Muscle of arm (tissue), 12 donors: ENCODE results near the gene RALGPS1. TPM values are rescaled to one million over a fixed set of nuclear protein-coding genes. Genes with fewer than 3 reads are reported as not detected.
"Not testable (repeated sequence)": the region's sequence is repeated elsewhere in the genome, so short reads cannot be mapped to it uniquely, and the experiment has no call there.

Source experiments
- DNase-seq: peaks from one replicate; pipeline ENCODE4 v3.0.0-alpha.2; 2013
- polyA plus RNA-seq, 12 donors: library from polyadenylated mRNA; unstranded; fragments of 120-200 nt; gene quantifications; one replicate each; pipeline ENCODE4 v1.2.1, GENCODE V29; 2013; ENCODE audit not compliant: insufficient read length in 12 of 12

The RALGPS1 gene
- polyA plus RNA-seq, 12 donors: 5.5 to 15.1 (median 9.1) TPM; not detected in 1

DNA sequence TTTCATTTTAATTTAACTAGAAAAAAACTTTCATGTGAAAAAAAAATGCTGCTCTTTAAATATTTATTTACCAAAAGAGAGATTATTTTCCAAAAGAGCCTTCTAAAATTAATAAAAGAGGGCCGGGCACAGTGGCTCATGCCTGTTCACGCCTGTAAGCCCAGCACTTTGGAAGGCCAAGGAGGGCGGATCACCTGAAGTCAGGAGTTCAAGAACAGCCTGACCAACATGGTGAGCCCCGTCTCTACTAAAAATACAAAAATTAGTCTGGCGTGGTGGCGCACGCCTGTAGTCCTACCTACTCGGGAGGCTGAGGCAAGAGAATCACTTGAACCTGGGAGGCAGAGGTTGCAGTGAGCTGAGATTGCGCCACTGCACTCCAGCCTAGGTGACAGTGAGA, 256.8 kb downstream of the RALGPS1 start:
- not testable (repeated sequence) for DNase-seq

DNA sequence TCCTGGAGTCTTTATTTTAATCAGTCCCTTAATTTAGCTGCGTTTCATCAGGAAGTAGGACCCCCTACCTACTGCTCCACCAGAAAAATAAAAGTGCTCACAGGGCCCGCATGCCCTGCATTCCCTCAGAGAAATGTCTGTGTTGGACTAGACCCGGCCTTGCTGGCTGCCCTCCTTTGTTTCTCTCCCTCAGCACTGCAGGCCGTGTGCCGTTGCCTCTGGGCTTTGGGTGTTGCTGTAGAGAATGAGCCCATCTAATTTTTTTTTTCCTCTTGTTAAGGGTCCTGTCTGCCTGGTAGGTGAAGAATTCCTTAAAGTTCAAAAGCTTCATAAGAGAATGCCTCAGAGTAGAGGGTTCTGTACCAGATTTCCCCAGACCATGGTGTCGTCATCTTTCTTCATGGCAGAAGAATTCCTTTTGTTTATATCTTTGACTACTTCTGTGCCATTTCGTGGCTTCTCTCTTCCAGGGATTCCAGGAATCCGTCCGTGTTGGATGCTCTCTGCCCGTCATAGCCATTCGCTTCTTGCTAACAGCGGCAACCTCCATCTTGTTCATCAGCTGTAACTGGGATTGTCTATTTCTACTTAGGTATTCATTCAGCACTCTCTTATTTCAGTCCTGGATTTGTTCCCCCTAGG, 257.6 kb downstream of the RALGPS1 start:
- no peak for DNase-seq

DNA sequence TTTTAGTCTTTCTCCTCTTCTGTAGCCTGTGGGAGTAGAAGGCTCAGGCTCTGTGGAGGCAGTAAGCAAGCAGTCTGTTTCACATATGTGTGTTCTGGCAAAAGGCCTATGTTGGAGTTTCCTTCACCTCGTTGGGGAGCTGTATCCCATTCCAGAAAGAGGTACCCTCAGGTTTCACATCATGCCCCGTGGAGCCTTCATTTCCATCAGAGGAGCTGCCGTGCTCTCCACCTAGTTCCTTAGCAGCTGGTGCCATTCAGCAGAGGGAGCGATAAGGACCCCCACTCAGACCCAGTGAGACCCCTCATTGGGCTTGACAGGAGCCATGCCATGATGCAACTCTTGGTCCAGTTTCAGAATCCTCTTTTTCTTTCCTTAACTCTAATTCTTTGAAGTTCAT, 258.5 kb downstream of the RALGPS1 start:
- DNase-seq: no peak

DNA sequence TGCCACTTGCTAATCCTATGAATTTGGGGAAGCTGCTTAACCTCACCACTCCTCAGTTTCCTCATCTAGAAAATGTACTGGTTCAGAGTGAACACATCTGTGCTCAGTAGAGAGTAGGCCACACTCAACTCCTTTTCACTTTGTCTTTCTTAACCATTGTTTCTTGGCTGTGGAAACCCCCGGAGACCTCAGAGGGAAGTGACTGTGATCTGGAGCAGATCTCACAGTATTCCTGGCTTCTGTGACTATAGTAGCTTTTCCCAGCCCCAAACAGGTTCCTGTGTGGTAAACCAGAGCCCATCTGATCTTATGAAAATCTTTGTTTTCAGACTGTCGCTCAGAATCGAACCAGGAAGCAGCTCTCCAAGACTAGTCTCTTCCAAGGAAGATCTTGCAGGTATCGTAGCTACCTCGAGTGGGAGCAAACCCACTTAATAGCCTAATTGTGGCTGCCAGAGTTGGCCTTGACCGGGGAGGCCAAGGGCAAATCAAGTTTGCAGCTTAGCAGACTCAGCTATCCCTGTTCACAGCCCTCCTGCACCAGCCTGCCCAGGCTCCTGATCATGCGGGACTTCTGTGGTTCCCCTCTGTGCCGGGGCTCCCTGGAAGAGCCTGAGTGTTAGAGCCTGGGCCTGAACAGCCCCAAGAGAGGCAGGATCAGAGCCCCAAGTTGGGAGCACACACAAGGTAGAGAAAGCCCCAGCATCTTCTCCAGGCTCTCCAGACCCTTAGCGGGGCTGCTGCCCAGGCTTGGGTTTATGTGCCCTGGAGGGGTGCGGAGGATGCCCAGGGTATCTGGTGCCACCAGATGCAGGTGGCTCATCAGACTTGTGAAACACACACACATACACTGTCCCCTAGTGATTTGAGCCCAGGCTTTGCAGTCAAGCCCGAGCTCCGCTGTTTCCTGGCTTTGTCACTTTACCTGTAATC, 260.1 kb downstream of the RALGPS1 start:
- DNase-seq: no peak

DNA sequence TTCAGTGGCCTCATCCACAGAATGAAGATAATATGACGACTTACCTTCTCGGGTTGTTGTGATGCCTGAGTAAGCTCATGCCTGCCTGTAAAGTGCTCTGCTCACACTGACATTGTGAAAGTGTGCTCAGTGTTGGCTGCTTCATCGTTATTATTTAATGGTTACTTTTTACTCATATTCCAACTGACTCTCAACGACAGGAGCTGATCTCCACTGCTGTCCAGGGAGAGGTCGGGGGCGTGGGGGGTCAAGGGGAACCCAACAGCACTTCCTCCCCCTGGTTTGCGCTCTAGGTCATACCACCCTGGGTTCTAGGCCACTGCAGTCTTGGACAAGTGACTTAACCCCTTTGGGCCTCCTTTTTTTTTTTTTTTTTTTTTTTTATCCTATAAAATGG, 260.7 kb downstream of the RALGPS1 start:
- no peak for DNase-seq

DNA sequence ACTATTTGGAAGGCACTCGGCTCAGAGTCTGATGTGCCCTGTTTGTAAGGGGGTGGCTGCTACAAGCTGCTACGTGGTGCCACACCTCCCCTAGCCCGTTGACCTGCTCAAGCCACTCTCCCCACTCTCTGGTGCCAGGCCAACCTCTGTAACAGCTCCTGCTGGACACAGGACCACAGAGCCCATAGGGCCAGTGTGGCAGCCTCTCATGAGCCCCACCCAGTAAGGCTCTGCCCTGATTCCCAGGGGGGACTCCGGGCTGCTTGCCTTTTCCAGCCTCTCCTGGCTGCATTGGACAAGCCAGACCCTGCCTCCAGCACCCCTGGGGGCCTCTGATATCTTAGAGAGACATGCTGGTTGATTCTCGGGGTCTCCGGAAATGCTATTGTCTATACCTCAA, 261.2 kb downstream of the RALGPS1 start:
- no peak for DNase-seq

DNA sequence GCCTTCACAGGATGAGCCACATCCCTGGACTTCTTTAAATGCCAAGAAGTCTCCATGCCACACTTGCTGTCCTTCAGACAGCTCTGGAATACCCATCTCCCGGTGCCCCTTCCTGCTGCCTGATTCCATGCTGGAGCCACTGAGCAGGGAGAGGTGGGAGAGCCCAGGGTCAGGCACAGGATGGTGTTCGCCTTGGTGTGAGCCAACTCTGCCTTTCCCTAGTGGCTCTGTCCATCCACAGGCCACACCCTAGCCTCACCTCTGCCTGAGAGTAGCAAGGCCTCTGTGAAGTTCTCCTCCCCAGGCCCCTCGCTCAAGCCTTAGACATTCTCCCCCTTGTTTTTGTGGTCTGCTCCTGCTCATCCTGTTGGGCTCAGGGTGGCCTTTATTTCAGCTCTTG, 262.0 kb downstream of the RALGPS1 start:
- DNase-seq: no peak

DNA sequence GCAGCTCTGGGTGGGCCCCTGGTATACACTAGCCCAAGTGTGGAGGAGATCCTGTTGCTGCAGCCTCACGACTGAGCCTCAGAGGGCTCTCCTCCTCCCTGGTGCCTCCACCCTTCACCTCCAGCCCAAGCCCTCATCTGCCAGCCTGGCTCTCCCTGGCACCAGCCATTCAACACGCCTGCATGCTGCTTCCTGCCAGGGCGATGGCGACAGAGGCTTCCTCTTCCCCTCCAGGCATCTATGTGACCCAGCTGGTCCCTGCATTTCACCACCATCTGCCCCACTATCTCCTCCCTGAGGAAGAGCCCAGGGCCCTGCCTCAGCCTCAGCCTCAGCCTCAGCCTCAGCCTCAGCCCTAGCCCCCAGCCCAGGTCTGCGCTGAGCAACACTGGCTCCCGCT, 262.6 kb downstream of the RALGPS1 start:
- DNase-seq: no peak

DNA sequence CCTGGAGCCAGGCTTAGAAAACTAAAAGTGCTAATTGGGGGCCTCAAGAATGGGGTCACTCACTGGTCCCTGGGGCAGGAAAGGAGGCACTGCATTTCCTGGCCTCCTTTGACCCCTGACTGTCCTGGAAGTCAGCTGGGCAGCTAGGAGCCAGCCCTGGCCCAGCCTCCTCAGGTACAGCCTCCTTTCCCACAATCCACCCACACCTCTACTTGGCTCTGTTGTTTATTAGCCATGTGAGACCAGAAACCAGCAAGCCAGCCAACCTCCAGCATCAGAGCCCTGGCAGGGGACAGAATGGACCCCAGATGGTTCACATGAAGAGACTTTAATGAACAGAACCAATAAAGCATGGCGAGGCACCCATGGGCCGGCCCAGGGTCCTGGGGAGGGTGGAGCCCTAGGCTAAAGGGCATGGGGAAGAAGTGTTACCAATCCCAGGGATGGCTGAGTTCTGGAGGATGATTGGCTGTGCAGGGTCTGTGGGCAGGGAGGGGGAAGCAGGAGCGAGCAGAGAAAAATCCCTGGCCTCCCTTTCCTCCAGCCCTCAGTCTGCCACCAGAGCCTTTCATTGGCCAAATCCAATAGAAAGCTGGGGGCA, 263.2 kb downstream of the RALGPS1 start:
- no peak for DNase-seq

DNA sequence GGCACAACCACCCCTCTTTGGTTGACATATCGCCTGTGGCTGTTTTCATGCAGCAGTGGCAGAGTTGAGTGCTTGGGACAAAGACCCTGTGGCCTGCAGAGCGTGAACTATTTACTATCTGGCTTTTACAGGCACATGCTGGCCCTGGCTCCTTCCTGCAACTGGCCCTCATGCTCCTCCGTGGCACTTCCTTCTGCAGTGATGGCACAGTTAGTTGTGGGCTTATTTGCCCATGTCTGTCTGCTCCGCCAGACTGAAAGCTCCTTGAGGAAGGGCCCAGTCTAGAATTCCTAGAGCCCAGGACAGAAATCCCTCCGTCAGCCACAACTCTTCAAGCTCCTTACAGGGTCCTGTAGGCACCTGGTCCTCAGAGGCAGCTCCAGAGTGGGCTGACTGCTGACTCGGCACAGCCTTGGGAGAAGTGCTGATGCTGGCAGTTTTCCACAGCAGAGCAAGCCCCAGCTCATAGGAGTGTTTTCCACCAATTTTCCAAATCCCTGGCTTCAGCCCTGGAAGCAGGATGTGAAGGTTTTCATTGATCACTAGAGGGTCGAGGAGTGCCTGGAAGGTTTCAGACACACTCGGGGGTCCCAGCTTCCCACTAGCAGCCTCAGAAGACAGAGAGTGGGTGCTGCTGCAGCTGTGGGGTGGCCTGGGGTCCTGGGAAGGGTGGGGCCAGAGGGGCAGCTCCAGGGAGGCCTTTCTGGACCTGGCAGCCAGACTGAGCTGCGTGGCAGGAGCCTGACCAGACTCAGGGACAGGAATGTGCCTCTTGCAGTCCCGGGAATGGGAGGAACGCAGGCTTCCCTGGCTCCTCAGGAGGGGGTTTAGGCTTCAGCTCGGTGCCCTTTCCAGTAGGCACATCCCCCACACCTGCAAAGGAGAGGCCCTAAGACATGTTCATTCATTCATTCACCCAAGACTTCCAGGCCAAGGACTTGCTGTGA, 264.4 kb downstream of the RALGPS1 start:
- no peak for DNase-seq

DNA sequence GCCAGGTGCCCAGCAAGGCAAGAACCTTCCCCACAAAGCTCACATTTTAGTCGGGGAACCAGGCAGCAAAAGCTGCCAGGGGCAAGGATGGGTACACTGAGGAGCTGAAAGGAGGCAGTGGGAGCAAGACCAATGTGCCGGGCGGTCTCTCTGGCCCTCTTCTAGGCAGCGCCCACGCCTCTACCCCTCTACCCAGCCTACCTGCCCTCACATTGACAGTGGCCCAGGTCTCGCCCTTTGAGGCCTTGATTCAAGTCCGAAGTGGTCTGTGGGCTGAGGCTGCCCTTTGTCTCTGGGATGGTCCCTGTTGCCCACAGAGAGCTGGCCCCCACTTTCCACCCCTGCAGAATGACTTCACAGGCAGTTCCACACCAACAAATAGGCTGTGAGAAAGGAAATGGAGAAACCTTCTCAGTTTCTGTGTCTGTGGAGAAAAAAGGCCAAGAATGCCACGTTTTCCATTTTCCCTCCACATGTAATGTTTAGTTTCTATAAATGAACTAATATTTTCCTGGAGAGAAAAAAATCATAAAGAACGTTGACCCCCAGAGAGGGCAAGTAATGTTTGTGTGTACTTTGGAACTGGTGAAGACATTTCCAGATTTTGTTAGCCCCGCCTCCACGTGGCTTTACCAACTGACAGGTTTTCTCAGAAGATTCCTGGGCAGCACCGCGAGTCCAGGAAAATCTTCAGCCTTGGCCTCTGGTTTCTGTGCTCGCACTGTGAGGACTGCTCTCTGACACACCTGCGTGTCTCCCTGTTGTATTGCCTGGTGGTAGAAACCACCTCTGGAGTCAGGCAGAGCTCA, 265.3 kb downstream of the RALGPS1 start:
- peak; percentile 54 for DNase-seq

DNA sequence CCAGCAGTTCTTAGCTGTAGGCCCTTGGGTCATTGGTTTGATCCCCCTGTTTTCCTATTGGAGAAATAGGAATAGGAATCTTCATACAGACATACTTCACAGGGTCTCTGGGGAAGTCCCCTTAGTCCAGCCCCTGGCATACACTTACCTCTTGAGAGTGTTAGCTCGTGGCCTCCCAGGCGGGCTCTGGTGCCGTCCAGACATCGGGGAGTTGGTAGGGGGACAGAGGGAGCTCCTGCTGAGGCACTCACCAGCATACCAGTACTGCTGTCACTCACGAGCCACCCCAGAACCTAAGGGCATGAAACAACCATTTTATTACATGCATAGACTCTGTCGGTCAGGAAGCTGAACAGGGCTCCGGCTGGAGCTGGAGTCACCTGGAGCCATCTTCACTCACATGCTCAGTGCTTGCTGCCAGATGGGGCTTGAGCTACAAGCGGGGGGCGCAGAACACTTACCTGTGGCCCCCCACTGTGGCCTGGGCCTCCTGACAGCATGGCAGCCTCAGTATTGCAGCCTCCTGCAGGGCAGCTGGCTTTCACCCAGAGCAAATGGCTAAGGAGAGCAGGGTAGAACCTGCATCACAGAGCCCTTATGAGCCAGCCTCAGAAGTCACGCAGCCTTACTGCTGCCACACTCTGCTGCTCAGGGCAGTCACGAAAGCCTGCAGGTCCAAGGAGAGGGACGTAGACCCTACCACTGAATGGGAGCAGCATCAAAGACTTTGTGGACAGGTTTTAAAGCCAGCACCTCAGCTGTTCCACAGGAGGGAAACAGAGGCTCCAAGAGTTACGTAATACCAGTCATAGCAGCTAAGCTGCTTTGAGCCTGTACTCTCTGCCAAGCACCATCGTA, 266.1 kb downstream of the RALGPS1 start:
- no peak for DNase-seq

DNA sequence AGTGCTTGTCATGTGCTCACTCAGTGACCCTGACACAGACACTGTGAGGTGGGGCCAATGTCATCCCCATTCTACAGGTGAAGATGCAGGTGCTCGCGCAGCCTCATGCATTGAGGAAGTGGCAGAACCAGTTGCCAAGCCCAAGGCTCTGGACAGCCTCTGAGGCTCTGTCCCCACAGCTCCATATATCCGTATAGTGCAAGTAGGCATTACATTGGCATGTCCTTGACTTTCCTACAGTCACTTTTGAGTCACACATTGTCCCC, 266.7 kb downstream of the RALGPS1 start:
- no peak for DNase-seq

DNA sequence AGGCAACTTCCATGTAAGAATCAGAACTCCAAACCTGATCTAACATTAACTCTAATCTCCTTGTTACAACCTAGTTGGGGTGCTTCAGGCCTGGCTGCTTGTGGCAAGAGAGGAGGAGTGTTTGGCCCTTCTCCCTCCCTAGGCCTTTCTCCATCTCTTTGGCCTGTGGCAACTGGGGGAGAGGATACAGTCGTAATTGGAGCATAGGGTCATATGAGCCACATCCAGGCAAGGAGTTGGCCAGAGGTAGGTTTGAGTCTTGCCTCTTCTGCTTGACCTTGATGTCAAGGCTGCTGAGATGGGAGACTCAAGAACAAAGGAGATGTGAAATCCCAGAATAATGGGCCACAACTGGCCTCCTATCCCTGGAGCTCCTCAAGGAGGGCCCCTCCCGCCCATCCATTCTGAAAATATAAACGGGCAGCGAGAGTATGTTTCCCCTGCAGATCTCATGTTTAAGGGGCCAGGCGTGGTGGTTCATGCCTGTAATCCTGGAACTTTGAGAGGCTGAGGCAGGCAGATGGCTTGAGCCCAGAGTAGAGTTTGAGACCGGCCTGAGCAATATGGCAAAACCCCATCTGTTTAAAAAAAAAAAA, 267.1 kb downstream of the RALGPS1 start:
- no peak for DNase-seq

DNA sequence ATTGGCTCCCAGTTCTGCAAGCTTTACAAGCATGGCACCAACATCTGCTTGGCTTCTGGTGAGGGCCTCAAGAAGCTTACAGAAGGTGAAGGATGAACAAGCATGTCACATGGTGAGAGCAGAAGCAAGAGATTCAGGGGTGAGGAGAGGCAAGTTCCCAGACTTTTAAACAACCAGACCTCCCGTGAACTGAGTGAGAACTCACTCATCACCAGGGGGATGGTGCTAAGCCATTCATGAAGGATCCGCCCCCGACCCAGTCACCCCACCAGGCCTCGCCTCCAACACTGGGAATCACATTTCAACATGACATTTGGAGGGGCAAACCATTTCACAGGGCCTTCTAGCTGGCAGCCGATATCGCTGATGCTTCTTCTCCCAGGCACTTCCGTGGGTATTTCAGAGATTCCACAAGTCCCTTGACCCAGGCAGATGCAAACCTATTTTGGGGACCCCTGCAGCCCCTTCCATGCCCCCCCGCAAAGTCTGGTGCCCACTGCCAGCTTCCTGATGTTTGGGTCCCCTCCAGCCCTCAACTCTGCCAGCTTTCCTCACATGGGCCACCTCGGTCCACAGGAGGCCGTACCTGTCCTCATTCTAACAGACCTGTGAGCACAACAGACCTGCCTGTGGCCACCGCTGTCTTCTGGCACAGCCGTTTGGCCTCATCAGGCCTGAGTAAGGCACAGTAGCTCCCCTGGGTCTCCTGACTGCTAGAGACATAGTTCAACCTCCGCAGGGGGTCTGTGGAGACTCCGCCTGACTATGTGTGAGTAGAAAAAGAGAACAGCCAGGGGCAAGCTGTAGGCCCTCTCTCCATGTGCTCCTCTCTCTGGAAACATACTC, 268.5 kb downstream of the RALGPS1 start:
- no peak for DNase-seq

DNA sequence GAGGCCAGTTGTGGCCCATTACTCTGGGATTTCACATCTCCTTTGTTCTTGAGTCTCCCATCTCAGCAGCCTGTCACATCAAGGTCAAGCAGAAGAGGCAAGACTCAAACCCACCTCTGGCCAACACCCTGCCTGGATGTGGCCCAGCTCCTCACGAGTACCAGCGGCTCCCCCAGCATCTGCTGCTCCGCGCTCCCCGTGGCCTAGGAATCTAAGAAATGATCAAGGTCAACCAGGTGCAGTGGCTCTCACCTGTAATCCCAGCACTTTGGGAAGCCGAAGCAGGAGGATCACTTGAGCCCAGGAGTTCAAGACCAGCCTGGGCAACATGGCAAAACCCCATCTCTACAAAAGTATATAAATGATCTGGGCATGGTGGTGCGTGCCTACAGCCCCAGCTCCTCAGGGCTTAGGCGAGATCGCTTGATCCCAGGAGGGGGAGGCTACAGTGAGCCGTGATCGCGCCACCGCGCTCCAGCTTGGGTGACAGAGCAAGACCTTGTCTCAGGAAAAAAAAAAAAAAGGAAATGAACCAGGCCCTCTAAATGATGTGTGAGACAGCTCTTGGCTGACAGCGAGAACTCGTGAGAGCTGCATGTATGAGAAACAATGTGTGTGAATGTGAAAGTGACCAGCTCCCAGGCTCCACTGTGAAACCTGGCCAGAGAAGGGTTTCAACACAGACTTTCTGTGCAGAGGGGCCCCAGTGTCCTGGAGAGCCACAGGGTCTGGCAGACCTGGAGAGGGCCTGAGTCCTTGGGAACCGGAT, 269.4 kb downstream of the RALGPS1 start:
- DNase-seq: peak; percentile 67

DNA sequence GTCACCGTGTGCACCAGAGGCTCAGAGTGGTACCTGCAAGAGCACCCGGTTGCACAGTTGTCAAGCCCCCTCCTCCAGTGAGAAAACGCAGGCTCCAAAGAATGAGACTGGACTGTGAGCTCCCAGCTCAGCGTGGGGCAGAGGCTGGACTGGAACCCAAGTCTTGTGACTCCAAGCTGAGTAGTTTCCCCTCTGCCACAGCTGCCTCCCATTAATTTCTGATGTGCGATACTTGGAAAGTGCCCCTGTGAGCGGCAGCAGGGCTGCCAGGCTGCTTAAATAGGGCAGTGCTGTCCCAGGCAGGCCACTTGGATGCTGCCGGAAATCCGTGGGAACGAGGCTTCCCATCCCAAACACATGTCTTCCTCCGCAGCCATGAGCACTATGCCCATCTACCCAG, 270.1 kb downstream of the RALGPS1 start:
- no peak for DNase-seq

DNA sequence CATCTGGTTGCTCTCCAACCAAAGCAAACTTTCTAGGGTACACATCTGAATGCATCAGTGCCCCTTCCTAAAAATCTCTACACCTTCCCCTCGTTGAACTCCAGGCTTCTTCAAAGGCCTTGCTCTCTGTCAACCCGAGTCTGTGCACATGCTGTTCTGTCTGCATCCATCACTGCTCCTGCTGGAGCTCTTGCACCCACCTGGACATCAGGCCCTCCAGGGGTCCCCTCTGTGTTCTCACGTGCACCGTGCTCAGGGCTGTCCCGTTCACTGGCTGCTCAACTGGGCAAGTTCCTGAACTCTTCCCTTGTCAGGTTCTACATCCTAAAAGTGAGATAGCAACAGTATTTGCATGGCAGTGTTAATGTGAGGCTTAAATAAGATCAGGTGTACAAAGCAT, 270.6 kb downstream of the RALGPS1 start:
- no peak for DNase-seq
